Subcutaneous abdominal adipose tissue (tissue), 5 donors: Measurements from ENCODE around the gene JAKMIP2.
"Not testable (repeated sequence)": the region's sequence is repeated elsewhere in the genome, so short reads cannot be mapped to it uniquely, and the experiment has no call there.

Source experiments
- H3K27ac ChIP-seq: one replicate; pipeline ENCODE4 v1.7.0; 2013; ENCODE audit warnings: low read depth, mild to moderate bottlenecking, inconsistent platforms, low read length, moderate library complexity
- H3K27me3 ChIP-seq, 5 donors: one replicate each; pipeline ENCODE4 v1.7.0; 2013; ENCODE audit warnings: low read length in 5 of 5, inconsistent platforms in 1 of 5; ENCODE audit not compliant: control insufficient read depth in 5 of 5, insufficient read depth in 4 of 5
- H3K36me3 ChIP-seq, 5 donors: one replicate each; pipeline ENCODE4 v1.7.0; 2013; ENCODE audit warnings: low read length in 5 of 5; ENCODE audit not compliant: control insufficient read depth in 5 of 5, insufficient read depth in 5 of 5
- H3K4me1 ChIP-seq, 5 donors: one replicate each; pipeline ENCODE4 v1.7.0; 2013; ENCODE audit warnings: low read length in 5 of 5, mild to moderate bottlenecking in 3 of 5, moderate library complexity in 1 of 5; ENCODE audit not compliant: control insufficient read depth in 5 of 5, insufficient read depth in 5 of 5
- H3K4me3 ChIP-seq, 5 donors: one replicate each; pipeline ENCODE4 v1.7.0; 2013; ENCODE audit warnings: low read length in 5 of 5, low read depth in 1 of 5
- H3K9ac ChIP-seq, 5 donors: one replicate each; pipeline ENCODE4 v1.7.0; 2013; ENCODE audit warnings: low read length in 5 of 5, mild to moderate bottlenecking in 4 of 5, moderate library complexity in 3 of 5
- H3K9me3 ChIP-seq, 5 donors: one replicate each; pipeline ENCODE4 v1.7.0; 2013; ENCODE audit warnings: low read length in 5 of 5; ENCODE audit not compliant: control insufficient read depth in 5 of 5
- donor health status: healthy.
- donor health status: healthy.
- donor health status: healthy.
- donor health status: healthy.
- donor health status: healthy.

Gene JAKMIP2

DNA sequence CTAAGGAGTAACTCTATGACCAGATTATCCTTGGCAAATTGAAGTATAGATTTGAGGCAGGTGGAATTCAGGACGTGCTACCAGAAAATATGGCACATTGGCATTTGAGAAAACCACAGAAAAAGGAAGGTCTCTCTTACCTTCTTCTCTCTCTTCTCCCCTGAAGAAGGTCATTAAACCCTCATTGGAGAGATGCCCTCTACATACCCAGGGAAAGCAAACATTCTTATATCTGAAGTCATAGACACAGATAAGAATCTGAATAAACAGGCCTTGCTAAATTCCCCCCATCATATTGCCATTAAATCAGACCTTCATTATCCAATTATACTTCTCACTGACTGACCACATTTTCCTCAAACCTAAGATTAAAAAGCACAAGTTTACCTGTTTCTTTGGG, 31.2 kb upstream of the JAKMIP2 start:
- Histone ChIP-seq H3K27me3 (no peaks in the 10 kb centered on the region), H3K4me1 (no peaks in the 10 kb centered on the region), H3K4me3 (no peak overlapping the region), H3K27ac (no peak overlapping the region), H3K9me3 (no peaks in the 10 kb centered on the region), H3K36me3 (no peaks in the 10 kb centered on the region), H3K9ac (no peak overlapping the region)

DNA sequence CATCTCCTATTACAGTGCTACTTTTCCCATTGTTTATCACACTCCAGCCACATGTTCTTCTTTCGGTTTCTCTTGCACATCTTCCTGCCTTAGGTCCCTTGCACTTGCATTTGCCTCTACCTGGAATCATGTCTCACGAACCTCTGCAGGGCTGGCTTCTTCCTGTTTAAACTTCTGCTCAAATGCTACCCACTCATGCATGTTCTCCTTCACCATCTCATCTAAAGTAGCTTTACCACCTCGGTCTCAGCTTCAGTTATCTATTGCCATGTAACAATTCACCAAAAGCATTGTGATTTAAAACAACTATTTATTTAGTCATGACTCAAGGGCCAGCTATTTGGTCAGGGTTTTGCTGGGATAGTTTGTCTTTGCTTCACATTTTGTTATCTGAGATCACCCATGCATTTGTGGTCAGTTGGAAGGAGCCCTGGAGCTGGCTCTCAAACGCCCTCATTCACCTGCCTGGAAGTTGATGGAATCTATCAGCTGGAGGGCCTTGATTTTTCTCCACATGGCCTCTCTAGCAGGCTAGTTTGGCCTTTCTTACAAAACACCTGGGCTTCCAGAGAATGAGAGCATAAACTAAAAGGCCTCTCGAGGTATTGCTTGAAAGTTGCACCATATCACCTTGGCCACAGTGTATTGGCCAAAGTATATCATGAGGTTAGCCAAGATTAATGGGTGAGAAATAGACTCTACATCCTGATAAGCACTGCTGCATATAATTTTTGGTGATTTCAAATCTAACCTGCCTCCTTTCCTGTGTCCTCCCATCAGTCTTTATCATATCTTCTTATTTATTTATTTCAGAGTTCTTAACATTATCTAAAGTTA, 27.5 kb upstream of the JAKMIP2 start:
- Histone ChIP-seq H3K4me1 (no peaks in the 10 kb centered on the region), H3K4me3 (no peak overlapping the region), H3K9me3 (no peaks in the 10 kb centered on the region), H3K27ac (no peak overlapping the region), H3K36me3 (no peaks in the 10 kb centered on the region), H3K27me3 (no peaks in the 10 kb centered on the region), H3K9ac (no peak overlapping the region)

DNA sequence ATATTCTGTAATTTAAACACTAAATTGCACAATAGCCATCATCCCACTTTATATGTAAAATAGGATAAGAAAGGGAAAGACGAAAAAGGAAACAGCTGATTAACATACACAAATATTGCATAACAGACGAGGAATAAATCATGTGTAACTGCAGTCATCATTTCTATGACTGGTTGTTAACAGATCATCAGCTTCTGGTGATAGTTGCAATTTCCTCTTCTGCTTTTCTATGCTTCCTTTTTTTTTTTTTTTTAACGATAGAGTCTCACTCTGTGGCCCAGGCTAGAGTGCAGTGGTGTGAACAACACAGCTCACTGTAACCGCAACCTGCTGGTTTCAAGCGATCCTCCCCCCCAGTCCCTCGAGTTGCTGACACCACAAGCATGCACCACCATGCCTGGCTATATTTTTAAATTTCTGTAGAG, 22.5 kb upstream of the JAKMIP2 start:
- H3K27ac ChIP-seq: no peak overlapping the region
- H3K4me1 ChIP-seq: peaks cover 0 to 7% (median 0%) of the 10 kb centered on the region in 5 donors
- no peaks in the 10 kb centered on the region for H3K27me3 ChIP-seq
- H3K9me3 ChIP-seq: no peaks in the 10 kb centered on the region
- H3K4me3 ChIP-seq: no peak overlapping the region
- no peak overlapping the region for H3K9ac ChIP-seq
- no peaks in the 10 kb centered on the region for H3K36me3 ChIP-seq

DNA sequence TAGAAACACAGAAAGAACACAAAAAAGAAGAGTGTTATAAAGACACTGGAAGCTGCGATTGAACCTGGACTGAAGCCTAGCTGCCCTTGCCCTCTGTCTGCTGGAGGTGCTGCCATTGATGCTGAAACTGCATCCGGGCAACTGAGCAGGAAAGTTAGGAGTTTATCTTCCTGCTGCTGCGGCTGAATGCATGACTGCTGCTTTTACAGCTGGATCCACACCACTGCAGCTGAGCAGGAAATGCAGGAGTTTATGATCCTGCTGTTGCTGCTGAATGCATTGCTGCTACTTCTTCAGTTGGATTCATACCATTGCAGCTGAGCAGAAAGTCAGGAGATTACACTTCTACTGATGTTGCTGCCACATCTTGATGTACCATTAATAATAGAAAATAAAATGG, 21.8 kb upstream of the JAKMIP2 start:
- H3K27me3 ChIP-seq: no peaks in the 10 kb centered on the region
- H3K27ac ChIP-seq: no peak overlapping the region
- no peaks in the 10 kb centered on the region for H3K36me3 ChIP-seq
- H3K9ac ChIP-seq: no peak overlapping the region
- H3K4me1 ChIP-seq: peaks cover 0 to 7% (median 0%) of the 10 kb centered on the region in 5 donors
- H3K9me3 ChIP-seq: no peaks in the 10 kb centered on the region
- H3K4me3 ChIP-seq: no peak overlapping the region

DNA sequence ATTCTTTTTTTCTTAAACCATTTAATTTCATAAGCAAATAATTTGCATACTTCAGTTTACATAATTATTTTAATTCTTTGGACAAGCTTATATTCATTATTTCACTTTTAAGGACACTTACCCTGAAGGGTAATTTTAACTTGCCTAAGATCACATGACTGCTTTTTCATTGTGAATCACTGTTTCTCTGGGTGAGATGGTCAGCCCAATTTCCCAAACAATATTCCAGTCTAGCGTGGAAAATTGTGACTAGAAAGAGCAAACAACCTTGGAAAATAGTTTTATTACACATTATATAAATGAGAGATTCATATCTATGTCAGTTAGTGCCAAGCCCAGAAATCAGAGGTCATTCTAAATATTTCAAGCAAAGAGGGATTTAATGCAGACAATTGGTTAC, 21.4 kb upstream of the JAKMIP2 start:
- no peak overlapping the region for H3K9ac ChIP-seq
- H3K27ac ChIP-seq: no peak overlapping the region
- H3K9me3 ChIP-seq: no peaks in the 10 kb centered on the region
- H3K36me3 ChIP-seq: no peaks in the 10 kb centered on the region
- H3K4me1 ChIP-seq: peaks cover 0 to 7% (median 0%) of the 10 kb centered on the region in 5 donors
- no peaks in the 10 kb centered on the region for H3K27me3 ChIP-seq
- H3K4me3 ChIP-seq: no peak overlapping the region

DNA sequence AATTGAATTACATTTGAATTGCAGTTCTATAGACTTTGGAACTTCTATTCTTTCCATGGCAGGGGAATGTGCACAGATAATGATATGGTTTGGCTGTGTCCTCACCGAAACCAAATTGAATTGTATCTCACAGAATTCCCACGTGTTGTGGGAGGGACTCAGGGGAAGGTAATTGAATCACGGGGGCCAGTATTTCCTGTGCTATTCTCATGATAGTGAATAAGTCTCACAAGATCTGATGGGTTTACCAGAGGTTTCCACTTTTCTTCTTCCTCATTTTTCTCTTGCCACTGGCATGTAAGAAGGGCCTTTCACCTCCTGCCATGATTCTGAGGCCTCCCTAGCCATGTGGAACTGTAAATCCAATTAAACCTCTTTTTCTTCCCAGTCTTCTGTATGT, 20.6 kb upstream of the JAKMIP2 start:
- H3K9me3 ChIP-seq, H3K4me1 ChIP-seq: not testable (repeated sequence)

DNA sequence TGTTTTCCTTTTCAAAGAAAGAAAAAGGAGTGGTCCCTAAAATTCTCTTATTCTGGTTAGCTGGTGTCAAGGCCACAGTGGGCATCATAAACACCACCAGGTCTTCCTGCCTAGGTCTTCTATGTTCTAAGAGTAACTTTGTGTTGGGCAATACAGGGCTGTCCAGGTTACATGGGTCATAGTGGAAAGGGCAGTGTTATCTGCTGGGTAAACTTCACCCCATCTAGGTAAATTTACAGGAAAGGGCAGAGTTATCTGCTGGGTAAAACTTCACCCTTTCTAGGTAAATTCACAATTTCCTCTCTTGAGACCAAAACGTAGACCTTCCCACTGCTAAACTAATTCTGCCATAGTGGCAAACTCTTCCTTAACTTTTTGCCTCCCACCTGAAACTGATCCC, 18.9 kb upstream of the JAKMIP2 start:
- H3K4me3 ChIP-seq: no peak overlapping the region
- H3K4me1 ChIP-seq: peaks cover 0 to 7% (median 0%) of the 10 kb centered on the region in 5 donors
- H3K27me3 ChIP-seq: no peaks in the 10 kb centered on the region
- H3K9me3 ChIP-seq: no peaks in the 10 kb centered on the region
- no peak overlapping the region for H3K27ac ChIP-seq
- H3K36me3 ChIP-seq: no peaks in the 10 kb centered on the region
- H3K9ac ChIP-seq: no peak overlapping the region

More for the DNA sequence above, 20.6 kb upstream of the JAKMIP2 start:
- H3K36me3 ChIP-seq, H3K27ac ChIP-seq, H3K4me3 ChIP-seq, H3K9ac ChIP-seq, H3K27me3 ChIP-seq: not testable (repeated sequence)

DNA sequence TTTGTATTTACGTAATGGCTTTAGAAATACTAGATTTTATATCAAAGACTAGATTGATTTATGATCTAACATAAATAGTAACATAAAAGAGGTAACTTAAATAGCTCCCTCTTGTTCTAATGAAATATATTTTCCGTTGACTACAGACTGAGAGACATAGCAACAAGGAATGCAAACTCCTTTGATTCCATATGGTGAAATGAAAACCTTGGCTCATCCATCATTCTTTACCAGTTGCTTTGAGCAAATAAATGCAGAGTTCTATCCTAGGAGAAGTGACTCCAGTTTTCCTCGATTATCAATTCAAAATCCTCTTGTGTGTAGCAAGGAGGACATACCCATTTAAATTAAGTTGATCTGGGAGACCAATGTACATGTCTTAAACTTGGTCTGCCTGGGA, 18.0 kb upstream of the JAKMIP2 start:
- no peak overlapping the region for H3K4me3 ChIP-seq
- H3K9me3 ChIP-seq: no peaks in the 10 kb centered on the region
- peaks cover 0 to 7% (median 0%) of the 10 kb centered on the region in 5 donors for H3K4me1 ChIP-seq
- no peak overlapping the region for H3K27ac ChIP-seq
- no peaks in the 10 kb centered on the region for H3K27me3 ChIP-seq
- no peak overlapping the region for H3K9ac ChIP-seq
- H3K36me3 ChIP-seq: no peaks in the 10 kb centered on the region

DNA sequence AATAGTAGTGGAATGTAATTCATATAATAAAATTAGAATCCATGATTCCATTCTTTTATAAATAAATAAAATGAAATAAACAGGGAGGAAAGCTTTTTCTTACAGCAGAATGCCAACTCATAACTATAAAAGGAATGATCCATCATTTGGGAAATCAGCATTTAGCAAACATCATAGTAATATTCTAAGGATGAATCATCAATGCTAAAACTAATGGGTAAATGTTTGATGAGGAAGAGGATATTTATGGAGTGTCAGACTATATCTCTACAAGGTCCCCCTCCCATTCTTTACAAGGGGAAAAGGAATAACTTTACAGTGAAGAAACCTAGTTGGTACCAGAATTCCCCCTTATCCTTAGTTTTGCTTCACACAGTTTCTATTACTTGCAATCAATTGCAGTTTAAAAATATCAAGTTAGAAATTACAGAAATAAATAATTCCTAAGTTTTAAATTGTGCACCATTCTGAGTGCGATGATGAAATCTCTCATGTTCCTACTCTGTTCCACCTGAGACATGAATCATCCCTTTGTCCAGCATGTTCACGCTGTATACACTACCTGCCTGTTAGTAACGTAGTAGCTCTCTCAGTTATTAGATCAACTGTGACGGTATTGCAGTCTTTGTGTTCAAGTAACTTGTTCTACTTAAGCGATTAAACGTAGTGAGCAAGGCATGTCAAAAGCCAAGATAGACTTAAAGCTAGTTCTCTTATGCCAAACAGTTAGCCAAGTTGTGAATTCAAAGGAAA, 14.2 kb upstream of the JAKMIP2 start:
- H3K9me3 ChIP-seq: no peaks in the 10 kb centered on the region
- no peak overlapping the region for H3K4me3 ChIP-seq
- no peak overlapping the region for H3K9ac ChIP-seq
- no peak overlapping the region for H3K27ac ChIP-seq
- H3K27me3 ChIP-seq: no peaks in the 10 kb centered on the region
- no peaks in the 10 kb centered on the region for H3K36me3 ChIP-seq
- no peaks in the 10 kb centered on the region for H3K4me1 ChIP-seq

DNA sequence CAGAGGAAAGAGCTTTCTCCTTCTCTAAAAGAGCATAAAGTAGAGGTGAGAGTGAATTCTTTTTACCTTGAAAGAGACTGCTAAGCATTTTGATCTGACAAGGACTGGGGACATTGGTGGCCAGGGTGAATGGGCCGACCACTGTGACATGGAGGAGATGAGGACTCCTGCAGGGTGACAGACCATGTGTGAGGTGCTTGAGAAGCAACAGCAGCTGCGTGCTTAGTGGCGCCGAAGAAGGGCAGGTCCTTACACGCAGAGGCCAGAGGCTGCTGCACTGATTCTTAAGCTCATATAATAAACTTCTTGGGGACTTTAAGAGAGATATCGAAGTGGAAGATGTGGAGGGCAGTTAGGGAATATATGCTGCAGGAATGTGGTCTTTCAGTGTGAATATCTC, 8.7 kb upstream of the JAKMIP2 start:
- H3K27me3 ChIP-seq: no peaks in the 10 kb centered on the region
- H3K9ac ChIP-seq: no peak overlapping the region
- H3K9me3 ChIP-seq: no peaks in the 10 kb centered on the region
- no peak overlapping the region for H3K4me3 ChIP-seq
- H3K4me1 ChIP-seq: no peaks in the 10 kb centered on the region
- H3K27ac ChIP-seq: no peak overlapping the region
- H3K36me3 ChIP-seq: no peaks in the 10 kb centered on the region
